Activated CD4-positive, alpha-beta T cell treated with anti-CD3 and anti-CD28 coated beads, Interleukin-2, Interleukin-4, amounts not matched to agents 100 ng/mL and 50 ng/mL, durations not matched to agents 16 hours and 8 hours (primary cell): Measurements from ENCODE around the gene CDK6.
"Not testable (repeated sequence)": the region's sequence is repeated elsewhere in the genome, so short reads cannot be mapped to it uniquely, and the experiment has no call there.

Experiments used
- DNase-seq: peaks from one replicate; pipeline ENCODE4 v3.0.0-alpha.2; 2020; ENCODE audit warnings: low spot score

Gene CDK6

GRCh38 chr7:92761391-92762097, 74.8 kb downstream of the CDK6 start:
- DNase-seq = no peak

DNA sequence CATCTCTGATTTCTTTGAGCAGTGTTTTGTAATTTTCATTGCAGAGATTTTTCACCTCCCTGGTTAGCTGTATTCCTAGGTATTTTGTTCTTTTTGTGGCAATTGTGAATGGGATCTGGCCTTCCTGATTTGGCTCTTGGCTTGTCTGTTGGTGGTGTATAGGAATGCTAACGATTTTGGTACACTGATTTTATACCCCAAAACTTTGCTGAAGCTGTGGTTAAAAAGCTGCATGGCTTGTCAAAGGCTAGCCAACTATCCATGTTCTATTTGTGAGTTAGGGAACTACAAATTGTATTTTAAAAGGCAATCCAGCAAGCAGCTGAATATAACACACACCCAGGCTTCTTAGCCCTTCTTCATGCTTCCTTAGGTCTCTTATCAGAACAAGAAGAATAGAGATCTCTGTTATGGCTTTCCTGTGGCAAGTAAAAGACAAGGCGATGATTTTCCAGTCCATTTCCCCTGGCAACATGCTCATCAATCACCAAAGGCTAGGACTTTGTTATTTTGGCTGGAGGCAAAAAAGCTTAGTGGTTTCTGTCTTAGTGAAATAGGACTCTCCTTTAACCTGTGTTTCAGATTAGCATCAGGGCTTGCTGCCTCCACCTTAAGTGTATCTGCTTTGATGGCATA, 77.5 kb downstream of the CDK6 start:
- DNase-seq = no peak

- DNase-seq = not testable (repeated sequence)
These were observed 79.0 kb downstream of the CDK6 start for GRCh38 chr7:92757311-92757910.

GRCh38 chr7:92755680-92756079, 80.7 kb downstream of the CDK6 start:
- DNase-seq = no peak

- DNase-seq = no peak
These were observed 81.3 kb downstream of the CDK6 start for GRCh38 chr7:92754919-92755581.

DNA sequence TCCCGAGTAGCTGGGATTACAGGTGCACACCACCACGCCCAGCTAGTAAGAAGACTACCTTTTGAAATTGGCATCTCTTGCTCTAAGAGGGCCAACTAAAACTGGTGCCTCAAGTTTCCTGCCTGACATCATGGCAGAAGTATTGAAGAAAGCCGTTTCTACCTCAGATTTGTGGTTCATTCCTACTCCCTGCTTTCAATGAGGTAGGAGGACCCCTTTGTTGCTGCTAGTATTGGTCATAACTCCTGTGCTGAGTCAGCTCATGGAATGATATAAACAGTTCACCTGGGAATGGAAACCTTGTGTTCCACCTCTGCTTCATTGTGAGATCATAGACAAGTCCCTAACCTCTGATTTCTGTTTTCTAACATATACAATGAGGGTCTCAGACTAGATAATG, 82.8 kb downstream of the CDK6 start:
- no peak for DNase-seq

GRCh38 chr7:92751902-92752901, 84.2 kb downstream of the CDK6 start:
- DNase-seq = peak; percentile 32

- DNase-seq = no peak
These were observed 85.4 kb downstream of the CDK6 start for GRCh38 chr7:92750946-92751345.

- DNase-seq = no peak
These were observed 85.9 kb downstream of the CDK6 start for GRCh38 chr7:92750447-92750839.

GRCh38 chr7:92749832-92750446, 86.4 kb downstream of the CDK6 start:
- DNase-seq = no peak

DNA sequence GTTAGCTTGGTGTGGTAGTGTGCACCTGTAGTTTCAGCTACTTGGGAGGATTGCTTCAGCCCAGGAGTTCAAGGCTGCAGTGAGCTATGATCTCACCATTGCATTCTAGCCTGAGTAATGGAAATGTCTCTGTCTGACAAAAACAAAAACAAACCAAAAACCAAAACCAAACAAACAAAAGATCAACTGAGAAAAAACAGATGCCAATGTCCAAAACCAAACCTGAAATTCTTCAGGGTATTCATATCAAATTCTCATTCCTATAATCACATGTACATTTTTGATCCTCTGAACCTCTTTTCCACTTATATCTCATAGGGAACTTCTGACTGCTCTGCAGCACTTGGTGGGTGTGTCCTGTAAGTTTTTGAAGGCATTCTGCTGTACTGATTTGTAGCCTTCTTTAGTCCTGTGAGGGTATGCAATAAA, 87.0 kb downstream of the CDK6 start:
- no peak for DNase-seq

- DNase-seq = no peak
These were observed 87.9 kb downstream of the CDK6 start for GRCh38 chr7:92748495-92748894.

DNA sequence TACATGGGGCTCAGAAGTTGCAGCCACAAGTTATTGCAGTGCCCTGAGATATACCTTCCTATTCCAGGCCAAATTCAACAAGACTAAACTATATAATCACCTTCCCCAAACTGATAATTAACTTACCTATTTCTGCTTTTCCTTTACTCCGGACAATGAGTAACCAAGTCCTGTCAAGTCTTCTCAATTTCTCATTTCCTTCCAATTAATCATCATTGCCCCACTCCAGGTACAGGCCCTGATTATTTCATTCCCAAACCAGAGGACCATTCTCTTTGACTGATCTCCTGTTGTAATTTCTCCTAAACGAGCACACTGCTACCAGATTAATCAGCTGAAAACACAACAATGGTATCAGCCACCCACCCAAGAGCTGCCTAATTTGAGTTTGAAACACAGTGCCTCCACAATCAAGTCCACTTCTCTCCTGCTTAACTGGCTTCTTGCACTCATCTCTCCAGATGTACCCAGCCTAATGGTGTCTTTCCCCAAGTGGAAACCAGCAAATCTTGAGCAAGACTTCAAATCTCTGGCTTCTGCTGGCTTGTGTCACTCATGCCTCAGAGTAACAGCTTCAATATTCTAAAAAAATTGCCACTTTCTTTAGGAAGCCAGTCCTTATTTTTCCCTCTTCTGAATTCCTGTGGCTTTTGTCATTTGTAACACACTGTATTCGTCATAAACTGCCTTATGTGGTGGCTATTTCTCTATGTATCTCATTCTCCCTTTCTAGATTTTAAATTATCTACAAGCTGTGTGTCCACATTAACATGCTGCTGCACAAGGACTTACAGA, 89.1 kb downstream of the CDK6 start:
- DNase-seq = no peak

DNA sequence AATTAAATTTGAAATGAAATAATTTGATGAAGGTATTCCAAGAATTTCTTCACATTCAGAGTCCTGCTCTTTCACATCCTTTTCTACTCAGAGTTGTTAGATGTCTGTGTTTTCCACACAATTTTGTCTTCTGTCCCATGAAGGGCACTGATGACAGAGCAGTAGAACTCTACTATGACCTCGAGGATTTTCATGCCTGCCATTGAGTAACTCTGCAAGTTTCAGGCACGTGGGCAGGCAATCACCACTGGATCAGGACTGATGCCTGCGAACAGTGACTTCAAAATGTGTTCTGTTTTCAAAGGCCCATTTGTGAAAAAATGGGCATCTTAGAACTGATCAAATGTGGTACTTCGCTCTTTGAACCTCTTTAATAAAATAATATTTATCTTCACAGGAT, 91.1 kb downstream of the CDK6 start:
- no peak for DNase-seq

- not testable (repeated sequence) for DNase-seq
These were observed 92.2 kb downstream of the CDK6 start for GRCh38 chr7:92744180-92744579.

DNA sequence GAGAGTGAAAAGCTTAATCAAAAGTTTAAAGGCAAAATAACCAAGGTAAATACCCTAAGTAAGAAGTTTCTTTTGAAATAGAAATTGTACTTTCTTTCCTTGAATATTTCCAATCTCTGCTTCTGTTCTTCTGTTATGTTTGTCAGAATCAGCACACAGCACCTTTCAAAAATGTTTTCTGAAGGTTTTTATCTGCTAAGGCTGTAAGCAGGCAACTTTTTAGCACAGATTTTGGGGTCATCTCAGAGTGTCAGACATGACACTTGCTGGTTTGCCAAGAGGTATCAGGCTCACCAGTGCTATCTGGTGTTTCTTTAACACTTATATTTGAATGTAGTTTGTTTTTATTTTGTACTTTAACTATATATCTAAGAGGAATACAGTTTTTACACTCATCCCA, 94.2 kb downstream of the CDK6 start:
- DNase-seq = no peak

- no peak for DNase-seq
These were observed 95.7 kb downstream of the CDK6 start for GRCh38 chr7:92740700-92741126.

DNA sequence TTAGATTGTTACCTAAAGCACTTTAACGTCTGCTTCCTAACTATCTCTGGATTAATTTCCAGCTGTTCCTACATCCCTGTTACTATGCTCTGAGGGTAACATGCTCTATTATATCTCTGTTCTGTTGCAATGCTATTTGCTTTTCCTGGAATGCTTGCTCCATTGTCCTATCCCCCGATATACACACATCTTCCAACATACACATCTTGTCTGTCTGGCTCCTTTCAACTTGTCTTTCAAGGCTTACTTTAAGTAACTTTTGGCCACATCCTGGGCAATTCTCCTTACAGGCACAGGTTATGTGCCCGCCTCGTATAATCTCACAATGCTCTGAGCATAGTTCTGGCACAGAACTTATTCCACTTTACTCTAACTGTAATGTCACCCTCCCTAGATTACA, 96.2 kb downstream of the CDK6 start:
- DNase-seq = no peak

GRCh38 chr7:92739091-92739490, 97.3 kb downstream of the CDK6 start:
- no peak for DNase-seq

- DNase-seq = no peak
These were observed 98.7 kb downstream of the CDK6 start for GRCh38 chr7:92737706-92738105.
